GM18502 (cell line): Measurements from ENCODE around the gene WASHC2A.
"Not testable (repeated sequence)": the region's sequence is repeated elsewhere in the genome, so short reads cannot be mapped to it uniquely, and the experiment has no call there.

Experiments used
- ATAC-seq: cut with Tn5 transposase; IDR thresholded peaks from one replicate; pipeline ENCODE4 v1.9.1; 2021; ENCODE audit warnings: mild to moderate bottlenecking; ENCODE audit not compliant: unreplicated experiment, poor library complexity

The WASHC2A gene

DNA sequence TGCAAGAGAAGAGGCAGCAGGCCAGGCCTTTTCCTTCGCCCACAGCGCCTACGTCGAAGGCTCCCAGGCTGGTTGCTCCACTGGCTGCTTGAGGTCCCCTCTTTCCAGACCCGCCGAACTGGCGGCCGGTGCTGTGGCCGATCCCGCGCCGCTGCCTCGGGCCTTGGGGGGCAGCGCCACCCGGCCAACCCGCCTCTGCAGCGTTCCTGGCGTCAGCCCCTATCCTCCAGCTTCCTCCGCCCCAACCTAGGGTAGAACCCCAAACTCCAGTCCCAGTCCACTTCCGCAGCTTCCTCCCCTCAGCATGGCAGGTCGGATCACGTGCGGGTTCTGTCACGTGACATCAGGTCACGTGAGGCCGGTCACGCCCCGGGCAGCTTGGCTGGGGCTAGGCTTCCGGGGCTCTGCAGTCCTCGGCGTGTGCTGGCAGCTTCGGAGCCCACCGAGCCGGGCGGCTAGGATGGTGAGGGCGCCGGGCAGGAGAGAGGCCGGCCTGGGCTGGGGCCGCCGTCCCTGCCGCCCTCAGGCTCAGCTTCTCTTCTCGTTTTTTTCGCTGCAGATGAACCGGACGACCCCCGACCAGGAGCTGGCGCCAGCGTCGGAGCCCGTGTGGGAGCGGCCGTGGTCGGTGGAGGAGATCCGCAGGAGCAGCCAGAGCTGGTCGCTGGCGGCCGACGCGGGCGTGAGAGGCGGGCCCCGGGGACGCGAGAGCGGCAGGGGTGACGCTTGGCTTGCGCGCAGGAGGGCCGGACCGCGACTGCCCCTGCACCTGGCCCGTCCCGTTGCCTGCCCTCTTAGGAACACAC, at the start of gene WASHC2A:
WASHC2A (plus strand) TSS at position 409 of the 806 bp plus-strand sequence; CDS start at position 461, 52 bp downstream.
- ATAC-seq, result peak; percentile 94

- not testable (repeated sequence) for ATAC-seq
Measured at GRCh38 chr10:50019279-50019678, 48.5 kb upstream of the WASHC2A start.

DNA sequence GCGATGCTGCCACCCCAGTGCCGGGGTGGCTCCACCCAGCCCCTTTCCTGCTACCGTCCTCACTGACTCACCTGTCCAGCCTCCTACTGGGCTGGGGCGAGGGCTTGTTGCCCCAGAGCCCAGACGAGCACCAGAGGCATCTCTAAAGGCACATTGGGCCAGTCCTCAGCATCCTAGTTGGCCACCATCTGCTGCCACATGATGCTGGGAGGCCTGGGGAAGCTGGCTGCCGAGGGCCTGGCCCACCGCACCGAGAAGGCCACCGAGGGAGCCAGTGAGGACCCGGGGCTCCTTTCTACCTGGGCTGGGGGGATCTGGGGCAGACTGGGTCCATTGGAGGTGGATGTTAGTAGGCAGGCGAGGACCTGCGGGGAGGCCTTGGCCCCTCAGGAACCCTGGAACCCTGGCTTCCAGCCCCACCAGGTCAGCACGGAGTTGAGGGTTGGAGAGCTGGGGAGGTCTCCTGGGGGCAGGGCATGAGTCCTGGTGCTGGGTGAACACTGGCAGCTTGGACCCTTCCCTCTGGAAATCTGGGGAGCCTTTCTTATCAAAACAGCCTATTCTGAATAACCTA, 47.2 kb upstream of the WASHC2A start:
- ATAC-seq, result not testable (repeated sequence)

- ATAC-seq, result no peak
Measured at GRCh38 chr10:50021646-50022045, 46.1 kb upstream of the WASHC2A start.

DNA sequence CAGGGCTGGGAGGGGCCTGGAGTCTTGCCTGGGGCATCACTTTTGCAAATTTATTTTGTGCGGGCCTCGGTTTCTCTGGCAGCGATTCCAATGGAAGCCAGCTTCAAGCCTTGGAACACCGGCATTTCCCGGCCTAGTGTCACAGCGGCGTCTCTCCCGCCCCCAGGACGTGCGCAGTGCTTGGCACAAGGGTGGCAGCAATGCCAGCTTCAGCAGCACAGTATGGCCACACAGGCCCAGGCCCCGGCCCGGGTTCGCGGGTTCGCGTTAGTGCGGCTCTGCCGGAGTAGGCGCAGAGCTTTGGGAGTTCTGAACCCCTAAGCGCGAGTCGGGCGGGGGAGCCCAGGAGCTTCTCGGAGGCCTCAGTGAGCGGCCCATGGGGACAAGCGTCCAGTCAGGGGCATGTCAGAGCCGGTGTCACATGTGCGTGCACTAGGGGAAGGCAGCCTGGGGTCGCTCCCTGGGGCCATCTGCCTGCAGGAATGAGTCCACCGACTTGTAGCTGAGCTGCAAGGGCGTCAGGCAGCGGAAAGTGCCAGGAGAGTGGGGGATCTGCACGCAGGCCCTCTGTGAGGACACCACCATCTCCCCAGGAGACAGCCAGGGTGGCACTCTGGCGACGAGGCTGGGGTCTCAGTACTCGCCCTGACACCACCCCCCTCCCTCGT, 42.9 kb upstream of the WASHC2A start:
- ATAC-seq, result not testable (repeated sequence)

- no peak for ATAC-seq
Measured at GRCh38 chr10:50025627-50026026, 42.1 kb upstream of the WASHC2A start.

GRCh38 chr10:50027195-50027594, 40.6 kb upstream of the WASHC2A start:
- ATAC-seq, result no peak

- no peak for ATAC-seq
Measured at GRCh38 chr10:50033481-50033880, 34.3 kb upstream of the WASHC2A start.

DNA sequence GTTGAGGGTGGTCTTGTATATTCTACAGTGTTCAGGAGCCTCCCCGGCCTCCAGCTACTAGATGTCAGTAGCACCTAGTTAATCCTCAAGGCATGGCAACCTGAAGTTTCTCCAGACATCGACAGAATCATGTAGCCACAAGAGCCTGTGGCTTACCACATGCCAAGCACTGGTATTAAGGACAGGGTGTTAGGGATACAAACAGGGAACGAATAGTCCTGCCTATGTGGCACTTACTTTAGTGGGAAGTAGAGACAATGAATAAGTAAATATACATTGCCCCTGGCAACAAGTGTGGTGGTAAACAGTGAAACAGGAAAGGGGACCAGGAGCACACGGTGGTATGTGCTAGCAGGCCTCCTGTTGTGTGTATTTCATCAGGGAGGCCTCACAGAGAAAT, 32.4 kb upstream of the WASHC2A start:
- not testable (repeated sequence) for ATAC-seq

GRCh38 chr10:50044941-50045664, 22.7 kb upstream of the WASHC2A start:
- ATAC-seq, result no peak

GRCh38 chr10:50046457-50046856, 21.3 kb upstream of the WASHC2A start:
- not testable (repeated sequence) for ATAC-seq

DNA sequence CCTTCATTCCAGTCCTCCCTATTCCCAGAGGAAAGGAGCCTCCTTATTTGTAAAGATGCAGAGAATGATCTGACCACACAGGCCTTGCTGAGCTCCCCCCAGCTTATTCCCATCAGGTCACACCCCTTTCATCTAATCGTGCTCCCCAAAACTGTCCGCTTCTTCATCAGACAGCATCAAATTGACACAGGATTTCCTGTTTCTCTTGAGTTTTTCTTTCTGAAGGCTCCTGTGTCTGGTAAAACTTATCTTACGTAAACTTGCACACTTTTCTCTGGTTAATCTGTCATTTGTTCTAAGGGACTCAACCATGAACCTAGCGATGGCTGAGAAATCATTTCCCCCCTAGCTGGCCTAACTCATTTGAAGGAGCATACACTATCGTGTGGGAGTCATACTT, 20.2 kb upstream of the WASHC2A start:
- not testable (repeated sequence) for ATAC-seq

GRCh38 chr10:50051995-50052660, 15.6 kb upstream of the WASHC2A start:
- peak; percentile 77 for ATAC-seq

DNA sequence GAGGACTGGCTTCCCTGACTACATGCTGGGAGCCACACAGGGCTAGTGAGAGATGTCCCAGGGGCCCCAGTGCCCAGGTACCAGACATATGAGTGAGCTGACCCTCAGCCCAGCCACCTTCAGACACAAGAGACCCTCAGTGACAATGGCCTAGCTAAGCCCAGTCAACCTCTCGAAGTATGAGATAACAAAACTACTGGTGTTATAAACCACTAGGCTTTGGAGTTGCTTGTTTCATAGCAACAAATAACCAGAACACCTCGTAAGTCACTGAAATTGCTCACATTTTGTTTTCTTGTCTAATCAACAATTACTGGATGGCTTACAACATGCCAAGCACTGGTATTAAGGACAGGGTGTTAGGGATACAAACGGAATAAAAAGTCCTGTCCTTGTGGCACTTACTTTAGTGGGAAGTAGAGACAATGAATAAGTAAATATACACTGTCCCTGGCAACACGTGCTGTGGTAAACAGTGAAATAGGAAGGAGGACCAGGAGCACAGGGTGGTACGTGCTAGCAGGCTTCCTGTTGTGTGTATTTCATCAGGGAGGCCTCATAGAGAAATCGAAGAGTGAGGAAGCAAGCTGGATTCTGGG, 14.9 kb upstream of the WASHC2A start:
- ATAC-seq, result peak; percentile 16

DNA sequence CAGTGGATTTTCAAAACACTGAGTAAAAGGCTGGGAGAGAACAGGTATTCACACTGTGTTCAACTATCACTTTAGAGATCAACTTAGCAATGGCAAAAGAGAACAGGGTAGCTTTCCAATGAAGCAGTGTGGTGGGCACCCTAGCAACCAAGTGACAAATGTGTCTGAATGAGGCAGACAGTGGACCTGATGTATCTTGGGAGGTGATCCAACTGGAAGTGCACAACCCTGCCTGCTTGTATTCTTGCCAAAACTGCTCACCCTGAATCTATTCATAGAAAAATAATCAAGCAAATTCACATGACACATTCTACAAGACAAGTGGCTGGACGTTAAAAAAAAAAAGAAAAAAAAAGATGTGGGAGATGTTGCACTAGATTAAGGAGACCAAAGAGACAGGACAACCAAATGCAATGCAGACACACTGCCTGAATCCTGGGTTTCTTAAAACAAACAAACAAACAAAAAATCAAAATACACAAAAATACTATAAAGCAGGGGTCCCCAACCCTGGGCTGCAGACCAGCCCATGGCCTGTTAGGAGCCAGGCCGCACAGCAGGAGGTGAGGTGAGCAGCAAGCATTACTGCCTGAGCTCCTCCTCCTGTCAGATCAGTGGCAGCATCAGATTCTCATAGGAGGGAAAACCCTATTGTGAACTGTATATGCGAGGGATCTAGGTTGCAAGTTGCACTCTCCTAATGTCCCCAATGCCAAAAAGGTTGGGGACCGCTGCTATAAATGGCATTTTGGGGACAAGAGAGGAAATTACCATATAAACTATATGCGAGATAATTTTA, 12.1 kb upstream of the WASHC2A start:
- ATAC-seq, result not testable (repeated sequence)

- ATAC-seq, result not testable (repeated sequence)
Measured at GRCh38 chr10:50056654-50057053, 11.1 kb upstream of the WASHC2A start.

- not testable (repeated sequence) for ATAC-seq
Measured at GRCh38 chr10:50058727-50059126, 9.0 kb upstream of the WASHC2A start.

DNA sequence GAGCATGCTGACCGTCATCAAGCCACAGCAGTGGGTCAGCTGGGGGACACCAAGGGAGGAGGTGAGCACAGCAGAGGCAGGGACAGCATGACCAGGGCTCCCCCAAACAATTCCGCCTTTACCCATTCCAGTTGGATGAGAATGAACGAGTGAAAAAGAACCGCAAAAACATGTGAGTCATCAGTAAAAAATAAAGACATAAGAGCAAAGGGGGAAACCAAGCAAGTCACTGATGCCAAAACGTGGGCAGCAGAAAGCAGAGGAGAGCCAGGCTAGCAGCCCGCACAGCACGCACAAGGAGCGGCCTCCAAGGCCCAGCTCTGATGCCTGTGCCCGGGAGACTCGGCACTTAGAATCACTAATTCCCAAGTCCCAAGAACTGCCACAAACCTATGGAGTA, 7.8 kb upstream of the WASHC2A start:
- not testable (repeated sequence) for ATAC-seq

GRCh38 chr10:50061548-50061947, 6.2 kb upstream of the WASHC2A start:
- not testable (repeated sequence) for ATAC-seq
